ENCODE data around the gene ZNF609. TPM values are rescaled to one million over a fixed set of nuclear protein-coding genes. Genes with fewer than 3 reads are reported as not detected.
"Not testable (repeated sequence)": the region's sequence is repeated elsewhere in the genome, so short reads cannot be mapped to it uniquely, and the experiment has no call there.

ZNF609 gene
- total RNA-seq, 1 donor: 20.6 TPM

DNA sequence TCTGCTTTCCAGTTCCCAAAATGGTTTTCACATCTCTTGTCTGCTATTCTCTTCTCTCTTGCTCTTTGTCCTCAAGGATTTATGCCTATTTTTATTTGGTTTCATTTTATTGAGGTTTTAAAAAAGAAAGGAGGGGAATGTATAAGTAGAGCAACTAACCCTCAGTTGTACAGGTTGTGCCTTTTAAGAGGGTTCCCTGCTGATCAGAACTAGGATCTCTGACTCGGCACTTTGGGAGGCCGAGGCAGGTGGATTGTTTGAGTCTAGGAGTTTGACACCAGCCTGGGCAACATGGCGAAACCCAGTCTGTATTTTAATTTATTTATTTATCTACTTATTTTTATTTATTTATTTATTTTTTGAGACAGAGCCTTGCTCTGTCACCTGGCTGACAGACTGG is 123.6 kb downstream of the ZNF609 start:
- peaks cover 3% of the 10 kb centered on the region for H3K9me3 ChIP-seq (ENCODE audit: low read depth, low read length)
- TF ChIP-seq, protein P1, sequence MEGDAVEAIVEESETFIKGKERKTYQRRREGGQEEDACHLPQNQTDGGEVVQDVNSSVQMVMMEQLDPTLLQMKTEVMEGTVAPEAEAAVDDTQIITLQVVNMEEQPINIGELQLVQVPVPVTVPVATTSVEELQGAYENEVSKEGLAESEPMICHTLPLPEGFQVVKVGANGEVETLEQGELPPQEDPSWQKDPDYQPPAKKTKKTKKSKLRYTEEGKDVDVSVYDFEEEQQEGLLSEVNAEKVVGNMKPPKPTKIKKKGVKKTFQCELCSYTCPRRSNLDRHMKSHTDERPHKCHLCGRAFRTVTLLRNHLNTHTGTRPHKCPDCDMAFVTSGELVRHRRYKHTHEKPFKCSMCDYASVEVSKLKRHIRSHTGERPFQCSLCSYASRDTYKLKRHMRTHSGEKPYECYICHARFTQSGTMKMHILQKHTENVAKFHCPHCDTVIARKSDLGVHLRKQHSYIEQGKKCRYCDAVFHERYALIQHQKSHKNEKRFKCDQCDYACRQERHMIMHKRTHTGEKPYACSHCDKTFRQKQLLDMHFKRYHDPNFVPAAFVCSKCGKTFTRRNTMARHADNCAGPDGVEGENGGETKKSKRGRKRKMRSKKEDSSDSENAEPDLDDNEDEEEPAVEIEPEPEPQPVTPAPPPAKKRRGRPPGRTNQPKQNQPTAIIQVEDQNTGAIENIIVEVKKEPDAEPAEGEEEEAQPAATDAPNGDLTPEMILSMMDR (IDR thresholded peaks at IDR 0.05; ENCODE audit: extremely low read depth, low read depth, low read length): no peak
- H2AFZ ChIP-seq (ENCODE audit: low read length): no peak overlapping the region
- DNase-seq (ENCODE audit: insufficient read length, low spot score, missing footprints): no peak
- no peaks in the 10 kb centered on the region for H3K27me3 ChIP-seq (ENCODE audit: insufficient read depth, low read length)
- H3K36me3 ChIP-seq (ENCODE audit: insufficient read depth, low read length): no peaks in the 10 kb centered on the region
- peaks cover 11% of the 10 kb centered on the region for H3K4me1 ChIP-seq (ENCODE audit: insufficient read depth, low read length)
- no peak overlapping the region for H3K4me3 ChIP-seq (ENCODE audit: insufficient read depth, low read length)
- peaks cover 75% of the 10 kb centered on the region for H3K79me2 ChIP-seq (ENCODE audit: insufficient read depth, low read length)
- no peak overlapping the region for H3K27ac ChIP-seq (ENCODE audit: low read depth, low read length)
- peaks cover 25% of the 10 kb centered on the region for H4K20me1 ChIP-seq (ENCODE audit: insufficient read depth, low read length)
- H3K4me2 ChIP-seq (ENCODE audit: insufficient read depth, low read length): no peak overlapping the region

DNA sequence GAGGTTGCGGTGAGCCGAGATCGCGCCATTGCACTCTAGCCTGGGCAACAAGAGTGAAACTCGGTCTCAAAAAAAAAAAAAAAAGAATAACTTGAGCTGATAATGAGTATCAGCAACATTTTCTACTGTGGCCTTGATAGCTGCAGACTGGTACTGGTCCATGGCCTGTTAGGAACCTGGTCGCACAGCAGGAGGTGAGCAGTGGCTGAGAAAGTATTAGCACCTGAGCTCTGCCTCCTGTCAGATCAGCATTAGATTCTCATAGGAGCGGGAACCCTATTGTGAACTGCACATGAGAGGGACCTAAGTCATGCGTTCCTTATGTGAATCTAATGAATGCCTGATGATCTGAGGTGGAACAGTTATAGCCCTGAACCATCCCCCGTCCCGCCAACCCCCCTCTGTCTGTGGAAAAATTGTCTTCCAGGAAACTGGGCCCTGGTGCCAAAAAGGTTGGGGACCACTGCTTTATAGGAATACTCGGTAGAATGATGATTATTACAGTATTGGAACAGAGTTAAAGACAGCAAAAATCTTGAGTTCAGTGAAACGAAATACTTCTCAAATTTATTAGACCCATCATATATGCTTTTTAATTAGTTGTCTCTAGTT is 126.0 kb downstream of the ZNF609 start:
- no peaks in the 10 kb centered on the region for H3K9me3 ChIP-seq (ENCODE audit: low read depth, low read length)
- DNase-seq (ENCODE audit: insufficient read length, low spot score, missing footprints): no peak
- no peaks in the 10 kb centered on the region for H3K27me3 ChIP-seq (ENCODE audit: insufficient read depth, low read length)
- H4K20me1 ChIP-seq (ENCODE audit: insufficient read depth, low read length): peaks cover 32% of the 10 kb centered on the region
- peaks cover 73% of the 10 kb centered on the region for H3K79me2 ChIP-seq (ENCODE audit: insufficient read depth, low read length)
- no peaks in the 10 kb centered on the region for H3K36me3 ChIP-seq (ENCODE audit: insufficient read depth, low read length)
- TF ChIP-seq, protein P1 (IDR thresholded peaks at IDR 0.05; ENCODE audit: extremely low read depth, low read depth, low read length): no peak
- no peak overlapping the region for H2AFZ ChIP-seq (ENCODE audit: low read length)
- no peak overlapping the region for H3K4me2 ChIP-seq (ENCODE audit: insufficient read depth, low read length)
- peaks cover 11% of the 10 kb centered on the region for H3K4me1 ChIP-seq (ENCODE audit: insufficient read depth, low read length)
- H3K4me3 ChIP-seq (ENCODE audit: insufficient read depth, low read length): no peak overlapping the region
- H3K27ac ChIP-seq (ENCODE audit: low read depth, low read length): no peak overlapping the region

DNA sequence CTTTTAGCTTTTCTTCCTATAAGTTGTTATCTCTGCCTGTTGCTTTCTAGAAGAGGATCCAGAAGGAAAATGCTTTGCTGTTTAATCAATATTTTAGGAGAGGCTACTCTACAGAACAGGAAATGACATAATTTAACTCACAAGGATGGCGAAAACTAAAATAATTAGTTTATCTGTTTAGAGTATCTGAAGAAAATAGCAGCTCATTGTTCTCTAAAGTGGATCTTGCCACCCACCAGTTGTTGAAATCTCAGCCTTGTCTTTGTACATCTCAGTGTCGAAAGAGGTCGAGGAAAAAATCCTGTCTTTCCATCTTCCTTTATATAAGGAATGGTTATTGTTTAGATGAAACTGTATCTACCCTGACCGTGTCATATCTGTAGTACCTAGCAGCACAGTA is 126.6 kb downstream of the ZNF609 start:
- Histone ChIP-seq H3K79me2 (ENCODE audit: insufficient read depth, low read length) (peaks cover 68% of the 10 kb centered on the region), H3K27me3 (ENCODE audit: insufficient read depth, low read length) (no peaks in the 10 kb centered on the region), H3K4me2 (ENCODE audit: insufficient read depth, low read length) (no peak overlapping the region), H2AFZ (ENCODE audit: low read length) (no peak overlapping the region), H3K27ac (ENCODE audit: low read depth, low read length) (no peak overlapping the region), H3K4me3 (ENCODE audit: insufficient read depth, low read length) (no peak overlapping the region), H4K20me1 (ENCODE audit: insufficient read depth, low read length) (peaks cover 28% of the 10 kb centered on the region), H3K4me1 (ENCODE audit: insufficient read depth, low read length) (peaks cover 10% of the 10 kb centered on the region), H3K36me3 (ENCODE audit: insufficient read depth, low read length) (no peaks in the 10 kb centered on the region), H3K9me3 (ENCODE audit: low read depth, low read length) (no peaks in the 10 kb centered on the region)
- DNase-seq (ENCODE audit: insufficient read length, low spot score, missing footprints): peak; percentile 29
- TF ChIP-seq, protein P1 (IDR thresholded peaks at IDR 0.05; ENCODE audit: extremely low read depth, low read depth, low read length): no peak

GRCh38 chr15:64589435-64590084 is 129.2 kb downstream of the ZNF609 start:
- Histone ChIP-seq H3K27ac (ENCODE audit: low read depth, low read length) (no peak overlapping the region), H3K4me3 (ENCODE audit: insufficient read depth, low read length) (no peak overlapping the region), H3K27me3 (ENCODE audit: insufficient read depth, low read length) (no peaks in the 10 kb centered on the region), H2AFZ (ENCODE audit: low read length) (no peak overlapping the region), H3K9me3 (ENCODE audit: low read depth, low read length) (no peaks in the 10 kb centered on the region), H3K36me3 (ENCODE audit: insufficient read depth, low read length) (no peaks in the 10 kb centered on the region), H3K4me2 (ENCODE audit: insufficient read depth, low read length) (no peak overlapping the region), H3K79me2 (ENCODE audit: insufficient read depth, low read length) (peaks cover 67% of the 10 kb centered on the region), H3K4me1 (ENCODE audit: insufficient read depth, low read length) (peaks cover 7% of the 10 kb centered on the region), H4K20me1 (ENCODE audit: insufficient read depth, low read length) (peaks cover 30% of the 10 kb centered on the region)
- no peak for DNase-seq (ENCODE audit: insufficient read length, low spot score, missing footprints)
- TF ChIP-seq, protein P1 (IDR thresholded peaks at IDR 0.05; ENCODE audit: extremely low read depth, low read depth, low read length): no peak

DNA sequence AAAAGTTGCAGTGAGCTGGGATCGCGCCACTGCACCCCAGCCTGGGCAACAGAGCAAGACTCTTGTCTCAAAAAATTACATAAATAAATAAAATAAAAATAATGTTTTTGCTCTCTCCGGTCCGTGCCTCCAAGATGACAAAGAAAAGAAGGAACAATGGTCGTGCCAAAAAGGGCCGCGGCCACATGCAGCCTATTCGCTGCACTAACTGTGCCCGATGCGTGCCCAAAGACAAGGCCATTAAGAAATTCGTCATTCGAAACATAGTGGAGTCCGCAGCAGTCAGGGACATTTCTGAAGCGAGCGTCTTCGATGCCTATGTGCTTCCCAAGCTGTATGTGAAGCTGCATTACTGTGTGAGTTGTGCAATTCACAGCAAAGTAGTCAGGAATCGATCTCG is 132.5 kb downstream of the ZNF609 start:
- peaks cover 10% of the 10 kb centered on the region for H3K4me1 ChIP-seq (ENCODE audit: insufficient read depth, low read length)
- not testable (repeated sequence) for H3K27me3 ChIP-seq (ENCODE audit: insufficient read depth, low read length); H3K4me2 ChIP-seq (ENCODE audit: insufficient read depth, low read length); H3K36me3 ChIP-seq (ENCODE audit: insufficient read depth, low read length); H3K27ac ChIP-seq (ENCODE audit: low read depth, low read length); H3K4me3 ChIP-seq (ENCODE audit: insufficient read depth, low read length); H2AFZ ChIP-seq (ENCODE audit: low read length); DNase-seq (ENCODE audit: insufficient read length, low spot score, missing footprints); H3K9me3 ChIP-seq (ENCODE audit: low read depth, low read length)
- peaks cover 67% of the 10 kb centered on the region for H3K79me2 ChIP-seq (ENCODE audit: insufficient read depth, low read length)
- H4K20me1 ChIP-seq (ENCODE audit: insufficient read depth, low read length): peaks cover 38% of the 10 kb centered on the region

Data from osteoblast (primary cell).